C4-2B (cell line): ENCODE data around the gene DIRAS2.

ENCODE experiments used
- CTCF ChIP-seq: fragments of 450-650 bp; conservative IDR thresholded peaks from 2 replicates; pipeline ENCODE4 v1.5.1; 2017; ENCODE audit warnings: mild to moderate bottlenecking
- ZFX ChIP-seq: fragments of 450-650 bp; IDR thresholded peaks from 2 replicates; pipeline ENCODE4 v1.6.1; 2017

- TF ChIP-seq CTCF (no peak), ZFX (no peak)
Measured at GRCh38 chr9:90569511-90569910, 73.1 kb downstream of the DIRAS2 start.
